ENCODE data around the gene TMEM135.

TMEM135 gene

GRCh38 chr11:87320123-87320522 lies 282.4 kb downstream of the TMEM135 start:
- DNase-seq, result no peak

GRCh38 chr11:87322568-87322967 lies 284.8 kb downstream of the TMEM135 start:
- DNase-seq, result no peak

- DNase-seq, result no peak
Measured at GRCh38 chr11:87323899-87324298, 286.2 kb downstream of the TMEM135 start.

GRCh38 chr11:87324817-87325489 lies 287.2 kb downstream of the TMEM135 start:
- DNase-seq, result no peak

GRCh38 chr11:87325490-87325872 lies 287.7 kb downstream of the TMEM135 start:
- DNase-seq, result no peak

GRCh38 chr11:87326594-87326993 lies 288.9 kb downstream of the TMEM135 start:
- DNase-seq, result no peak

- DNase-seq, result no peak
Measured at GRCh38 chr11:87329172-87329571, 291.4 kb downstream of the TMEM135 start.

- DNase-seq, result no peak
Measured at GRCh38 chr11:87330187-87330601, 292.5 kb downstream of the TMEM135 start.

- DNase-seq, result no peak
Measured at GRCh38 chr11:87331273-87331672, 293.5 kb downstream of the TMEM135 start.

GRCh38 chr11:87338046-87338639 lies 300.4 kb downstream of the TMEM135 start:
- DNase-seq, result no peak

GRCh38 chr11:87339416-87339815 lies 301.7 kb downstream of the TMEM135 start:
- DNase-seq, result no peak

- DNase-seq, result no peak
Measured at GRCh38 chr11:87347441-87347840, 309.7 kb downstream of the TMEM135 start.

GRCh38 chr11:87347854-87348253 lies 310.1 kb downstream of the TMEM135 start:
- no peak for DNase-seq

- no peak for DNase-seq
Measured at GRCh38 chr11:87351676-87352075, 313.9 kb downstream of the TMEM135 start.

GRCh38 chr11:87352759-87353707 lies 315.3 kb downstream of the TMEM135 start:
- DNase-seq, result peak; percentile 85

GRCh38 chr11:87353771-87354345 lies 316.1 kb downstream of the TMEM135 start:
- no peak for DNase-seq

GRCh38 chr11:87355596-87355995 lies 317.9 kb downstream of the TMEM135 start:
- DNase-seq, result no peak

- DNase-seq, result no peak
Measured at GRCh38 chr11:87356428-87356827, 318.7 kb downstream of the TMEM135 start.

GRCh38 chr11:87358461-87358860 lies 320.7 kb downstream of the TMEM135 start:
- DNase-seq, result no peak

- DNase-seq, result no peak
Measured at GRCh38 chr11:87359401-87359800, 321.7 kb downstream of the TMEM135 start.

- DNase-seq, result no peak
Measured at GRCh38 chr11:87361891-87362290, 324.2 kb downstream of the TMEM135 start.

- no peak for DNase-seq
Measured at GRCh38 chr11:87366346-87366745, 328.6 kb downstream of the TMEM135 start.

- no peak for DNase-seq
Measured at GRCh38 chr11:87366763-87367405, 329.1 kb downstream of the TMEM135 start.
